Measurements from ENCODE around the gene TPK1.

The TPK1 gene
- total RNA-seq: 17.8 to 29.2 (median 23.7) reads per million in 3 donors

GRCh38 chr7:144835652-144836544 is at the start of gene TPK1:
TSS of gene TPK1 (minus strand) at chr7:144836053. CDS start at chr7:144835602, 451 bp downstream.
- no peaks in the 10 kb centered on the region for H3K9me3 ChIP-seq (ENCODE audit: control insufficient read depth, low read length)

GRCh38 chr7:144885478-144885877 is 49.6 kb upstream of the TPK1 start:
- H3K36me3 ChIP-seq (ENCODE audit: control insufficient read depth, insufficient read depth, low read length): no peaks in the 10 kb centered on the region
- H3K4me3 ChIP-seq (ENCODE audit: insufficient read depth, low read depth, low read length, poor library complexity, severe bottlenecking): no peak overlapping the region
- DNase-seq: no peak
- no peaks in the 10 kb centered on the region for H3K27me3 ChIP-seq (replicated peaks; ENCODE audit: control insufficient read depth, insufficient read depth, low read length, poor library complexity, severe bottlenecking)
- no peak overlapping the region for H3K27ac ChIP-seq (ENCODE audit: insufficient read depth, low read length, poor library complexity, severe bottlenecking)
- no peaks in the 10 kb centered on the region for H3K9me3 ChIP-seq (ENCODE audit: control insufficient read depth, low read length)
- H3K4me1 ChIP-seq (ENCODE audit: control insufficient read depth, insufficient read depth, low read length, poor library complexity, severe bottlenecking): no peaks in the 10 kb centered on the region

More at GRCh38 chr7:144835652-144836544, at the start of gene TPK1:
- Histone ChIP-seq H3K27ac (ENCODE audit: insufficient read depth, low read length, poor library complexity, severe bottlenecking) (peak within 1 kb of the TSS; percentile 95), H3K27me3 (replicated peaks; ENCODE audit: control insufficient read depth, insufficient read depth, low read length, poor library complexity, severe bottlenecking) (no peaks in the 10 kb centered on the region), H3K4me1 (ENCODE audit: control insufficient read depth, insufficient read depth, low read length, poor library complexity, severe bottlenecking) (peaks cover 19% of the 10 kb centered on the region), H3K36me3 (ENCODE audit: control insufficient read depth, insufficient read depth, low read length) (no peaks in the 10 kb centered on the region), H3K4me3 (ENCODE audit: insufficient read depth, low read depth, low read length, poor library complexity, severe bottlenecking) (peak within 1 kb of the TSS; percentile 97)
- peak; percentile 74 to 81 (median 80) for DNase-seq

- Histone ChIP-seq H3K27ac (ENCODE audit: insufficient read depth, low read length, poor library complexity, severe bottlenecking) (no peak overlapping the region), H3K27me3 (replicated peaks; ENCODE audit: control insufficient read depth, insufficient read depth, low read length, poor library complexity, severe bottlenecking) (no peaks in the 10 kb centered on the region), H3K4me3 (ENCODE audit: insufficient read depth, low read depth, low read length, poor library complexity, severe bottlenecking) (no peak overlapping the region), H3K4me1 (ENCODE audit: control insufficient read depth, insufficient read depth, low read length, poor library complexity, severe bottlenecking) (no peaks in the 10 kb centered on the region), H3K36me3 (ENCODE audit: control insufficient read depth, insufficient read depth, low read length) (no peaks in the 10 kb centered on the region), H3K9me3 (ENCODE audit: control insufficient read depth, low read length) (no peaks in the 10 kb centered on the region)
- no peak for DNase-seq
Measured at GRCh38 chr7:144884896-144885295, 49.0 kb upstream of the TPK1 start.

- H3K9me3 ChIP-seq (ENCODE audit: control insufficient read depth, low read length): no peaks in the 10 kb centered on the region
- H3K27ac ChIP-seq (ENCODE audit: insufficient read depth, low read length, poor library complexity, severe bottlenecking): no peak overlapping the region
- no peaks in the 10 kb centered on the region for H3K27me3 ChIP-seq (replicated peaks; ENCODE audit: control insufficient read depth, insufficient read depth, low read length, poor library complexity, severe bottlenecking)
- DNase-seq: no peak
- H3K4me3 ChIP-seq (ENCODE audit: insufficient read depth, low read depth, low read length, poor library complexity, severe bottlenecking): no peak overlapping the region
- no peaks in the 10 kb centered on the region for H3K4me1 ChIP-seq (ENCODE audit: control insufficient read depth, insufficient read depth, low read length, poor library complexity, severe bottlenecking)
- no peaks in the 10 kb centered on the region for H3K36me3 ChIP-seq (ENCODE audit: control insufficient read depth, insufficient read depth, low read length)
Measured at GRCh38 chr7:144873316-144873845, 37.5 kb upstream of the TPK1 start.

- Histone ChIP-seq H3K4me1 (ENCODE audit: control insufficient read depth, insufficient read depth, low read length, poor library complexity, severe bottlenecking) (no peaks in the 10 kb centered on the region), H3K27ac (ENCODE audit: insufficient read depth, low read length, poor library complexity, severe bottlenecking) (no peak overlapping the region), H3K27me3 (replicated peaks; ENCODE audit: control insufficient read depth, insufficient read depth, low read length, poor library complexity, severe bottlenecking) (no peaks in the 10 kb centered on the region), H3K36me3 (ENCODE audit: control insufficient read depth, insufficient read depth, low read length) (no peaks in the 10 kb centered on the region), H3K4me3 (ENCODE audit: insufficient read depth, low read depth, low read length, poor library complexity, severe bottlenecking) (no peak overlapping the region), H3K9me3 (ENCODE audit: control insufficient read depth, low read length) (no peaks in the 10 kb centered on the region)
- DNase-seq: no peak
Measured at GRCh38 chr7:144869082-144869481, 33.2 kb upstream of the TPK1 start.

GRCh38 chr7:144866189-144866588 is 30.3 kb upstream of the TPK1 start:
- no peaks in the 10 kb centered on the region for H3K4me1 ChIP-seq (ENCODE audit: control insufficient read depth, insufficient read depth, low read length, poor library complexity, severe bottlenecking)
- H3K9me3 ChIP-seq (ENCODE audit: control insufficient read depth, low read length): no peaks in the 10 kb centered on the region
- no peak overlapping the region for H3K27ac ChIP-seq (ENCODE audit: insufficient read depth, low read length, poor library complexity, severe bottlenecking)
- H3K4me3 ChIP-seq (ENCODE audit: insufficient read depth, low read depth, low read length, poor library complexity, severe bottlenecking): no peak overlapping the region
- no peak for DNase-seq
- H3K27me3 ChIP-seq (replicated peaks; ENCODE audit: control insufficient read depth, insufficient read depth, low read length, poor library complexity, severe bottlenecking): no peaks in the 10 kb centered on the region
- no peaks in the 10 kb centered on the region for H3K36me3 ChIP-seq (ENCODE audit: control insufficient read depth, insufficient read depth, low read length)

GRCh38 chr7:144863320-144863647 is 27.4 kb upstream of the TPK1 start:
- Histone ChIP-seq H3K9me3 (ENCODE audit: control insufficient read depth, low read length) (no peaks in the 10 kb centered on the region), H3K36me3 (ENCODE audit: control insufficient read depth, insufficient read depth, low read length) (no peaks in the 10 kb centered on the region), H3K4me1 (ENCODE audit: control insufficient read depth, insufficient read depth, low read length, poor library complexity, severe bottlenecking) (no peaks in the 10 kb centered on the region), H3K4me3 (ENCODE audit: insufficient read depth, low read depth, low read length, poor library complexity, severe bottlenecking) (no peak overlapping the region), H3K27me3 (replicated peaks; ENCODE audit: control insufficient read depth, insufficient read depth, low read length, poor library complexity, severe bottlenecking) (no peaks in the 10 kb centered on the region), H3K27ac (ENCODE audit: insufficient read depth, low read length, poor library complexity, severe bottlenecking) (no peak overlapping the region)
- DNase-seq: no peak

GRCh38 chr7:144862612-144863319 is 26.9 kb upstream of the TPK1 start:
- Histone ChIP-seq H3K4me1 (ENCODE audit: control insufficient read depth, insufficient read depth, low read length, poor library complexity, severe bottlenecking) (no peaks in the 10 kb centered on the region), H3K27me3 (replicated peaks; ENCODE audit: control insufficient read depth, insufficient read depth, low read length, poor library complexity, severe bottlenecking) (no peaks in the 10 kb centered on the region), H3K27ac (ENCODE audit: insufficient read depth, low read length, poor library complexity, severe bottlenecking) (no peak overlapping the region), H3K9me3 (ENCODE audit: control insufficient read depth, low read length) (no peaks in the 10 kb centered on the region), H3K4me3 (ENCODE audit: insufficient read depth, low read depth, low read length, poor library complexity, severe bottlenecking) (no peak overlapping the region), H3K36me3 (ENCODE audit: control insufficient read depth, insufficient read depth, low read length) (no peaks in the 10 kb centered on the region)
- no peak for DNase-seq

- DNase-seq: no peak
- Histone ChIP-seq H3K4me1 (ENCODE audit: control insufficient read depth, insufficient read depth, low read length, poor library complexity, severe bottlenecking) (no peaks in the 10 kb centered on the region), H3K27me3 (replicated peaks; ENCODE audit: control insufficient read depth, insufficient read depth, low read length, poor library complexity, severe bottlenecking) (no peaks in the 10 kb centered on the region), H3K4me3 (ENCODE audit: insufficient read depth, low read depth, low read length, poor library complexity, severe bottlenecking) (no peak overlapping the region), H3K36me3 (ENCODE audit: control insufficient read depth, insufficient read depth, low read length) (no peaks in the 10 kb centered on the region), H3K27ac (ENCODE audit: insufficient read depth, low read length, poor library complexity, severe bottlenecking) (no peak overlapping the region), H3K9me3 (ENCODE audit: control insufficient read depth, low read length) (no peaks in the 10 kb centered on the region)
Measured at GRCh38 chr7:144859739-144860138, 23.9 kb upstream of the TPK1 start.

GRCh38 chr7:144857463-144857862 is 21.6 kb upstream of the TPK1 start:
- Histone ChIP-seq H3K36me3 (ENCODE audit: control insufficient read depth, insufficient read depth, low read length) (no peaks in the 10 kb centered on the region), H3K4me3 (ENCODE audit: insufficient read depth, low read depth, low read length, poor library complexity, severe bottlenecking) (no peak overlapping the region), H3K9me3 (ENCODE audit: control insufficient read depth, low read length) (no peaks in the 10 kb centered on the region), H3K27me3 (replicated peaks; ENCODE audit: control insufficient read depth, insufficient read depth, low read length, poor library complexity, severe bottlenecking) (no peaks in the 10 kb centered on the region), H3K4me1 (ENCODE audit: control insufficient read depth, insufficient read depth, low read length, poor library complexity, severe bottlenecking) (no peaks in the 10 kb centered on the region), H3K27ac (ENCODE audit: insufficient read depth, low read length, poor library complexity, severe bottlenecking) (no peak overlapping the region)
- DNase-seq: no peak
